Breast epithelium (tissue), 3 donors: ENCODE measurements around the gene IQGAP2.

ENCODE experiments used
- CTCF ChIP-seq, 3 donors: fragments of 450-650 bp; IDR thresholded peaks; one replicate each; pipeline ENCODE4 v1.5.1; 2016 to 2017; ENCODE audit warnings: antibody characterized with exemption in 3 of 3, mild to moderate bottlenecking in 3 of 3, moderate library complexity in 3 of 3
- POLR2A ChIP-seq: fragments of 450-650 bp; IDR thresholded peaks from one replicate; pipeline ENCODE4 v1.6.1; 2016; ENCODE audit warnings: antibody characterized with exemption, mild to moderate bottlenecking, moderate library complexity
- POLR2AphosphoS5 ChIP-seq, 3 donors: sonication (generic); formaldehyde crosslinking; IDR thresholded peaks; one replicate each; pipeline ENCODE4 v1.6.1; 2017; ENCODE audit warnings: antibody characterized with exemption in 3 of 3

GRCh38 chr5:76475385-76475784 is 72.3 kb downstream of the IQGAP2 start:
- no peak for TF ChIP-seq CTCF (IDR thresholded peaks at IDR 0.05)
- no peak for TF ChIP-seq POLR2A
- no peak for TF ChIP-seq POLR2AphosphoS5 (IDR thresholded peaks at IDR 0.05)
